Panc1 (cell line): ENCODE data around the gene GGA2. TPM values are rescaled to one million over a fixed set of nuclear protein-coding genes. Genes with fewer than 3 reads are reported as not detected.

ENCODE experiments used
- ATAC-seq: fragments of 200-7000 bp; cut with Tn5 transposase; 2 replicates; pipeline ENCODE4 v1.9.1; 2020; ENCODE audit warnings: mild to moderate bottlenecking, moderate library complexity
- BruUV-seq: library from RNA; stranded (reverse); fragments of 400-500 nt; replicated peaks from 2 replicates; lab custom pipeline; 2021; lab: Mats Ljungman, UMichigan
- CTCF ChIA-PET: fragments of 300-600 bp; sonication (Branson Sonifier 250); formaldehyde crosslinking; loops from one replicate; lab custom pipeline; 2022; ENCODE audit warnings: antibody characterized with exemption; lab: Charles Lee
- POLR2A ChIA-PET: fragments of 300-600 bp; sonication (Branson Sonifier 250); formaldehyde crosslinking; loops from one replicate; lab custom pipeline; 2022; ENCODE audit warnings: antibody characterized with exemption; lab: Charles Lee
- DNase-seq: peaks from one replicate; pipeline ENCODE4 v3.0.0-alpha.2; 2010; ENCODE audit warnings: low read depth, low spot score
- H3K27ac ChIP-seq: 2 replicates; pipeline ENCODE4 v1.5.1; 2011; ENCODE audit warnings: mild to moderate bottlenecking, low read length, inconsistent platforms
- H3K27me3 ChIP-seq: fragments of 200-500 bp; sonication (Bioruptor generic); 2 replicates; pipeline ENCODE4 v1.6.0; 2014; ENCODE audit warnings: low read length, inconsistent platforms; ENCODE audit not compliant: control insufficient read depth, insufficient read depth
- H3K36me3 ChIP-seq: fragments of 200-500 bp; sonication (Bioruptor generic); 2 replicates; pipeline ENCODE4 v1.5.1; 2014; ENCODE audit warnings: inconsistent platforms, mild to moderate bottlenecking, low read length, moderate library complexity; ENCODE audit not compliant: control insufficient read depth, insufficient read depth
- H3K4me1 ChIP-seq: 2 replicates; pipeline ENCODE4 v1.5.1; 2011; ENCODE audit warnings: inconsistent platforms, mild to moderate bottlenecking, low read length, moderate library complexity; ENCODE audit not compliant: control insufficient read depth, insufficient read depth
- H3K4me3 ChIP-seq, 2 experiments: 2 replicates each; pipeline ENCODE4 v1.5.1; 2011 to 2012; ENCODE audit warnings: low read depth in 2 of 2, low read length in 2 of 2, mild to moderate bottlenecking in 2 of 2, inconsistent platforms in 1 of 2, moderate library complexity in 1 of 2
- H3K9me3 ChIP-seq: fragments of 200-500 bp; sonication (Bioruptor generic); 2 replicates; pipeline ENCODE4 v1.5.1; 2014; ENCODE audit warnings: low read depth, mild to moderate bottlenecking, inconsistent platforms, low read length, moderate library complexity; ENCODE audit not compliant: control insufficient read depth, insufficient read depth
- POLR2AphosphoS5 ChIP-seq: IDR thresholded peaks from 2 replicates; pipeline ENCODE4 v1.6.1; 2012; ENCODE audit warnings: mild to moderate bottlenecking, low read depth, low read length, moderate library complexity
- SIN3A ChIP-seq: IDR thresholded peaks from 2 replicates; pipeline ENCODE4 v1.6.1; 2012; ENCODE audit warnings: low read depth, mild to moderate bottlenecking, low read length, moderate library complexity, borderline replicate concordance; ENCODE audit not compliant: insufficient read depth
- TCF7L2 ChIP-seq: IDR thresholded peaks from 2 replicates; pipeline ENCODE4 v1.6.1; 2011; ENCODE audit warnings: mild to moderate bottlenecking, low read depth, low read length, inconsistent platforms
- in situ Hi-C: cut with HindIII; loops from 2 replicates; pipeline ENCODE4 v1.10.0; 2016; ENCODE audit warnings: low sequenced_read_pairs, low pct_unique_long_range_greater_than_20kb
- intact Hi-C: fragments of 100-400 bp; cut with micrococcal nuclease; formaldehyde crosslinking; loops from one replicate; pipeline ENCODE4 v1.10.0; 2022; ENCODE audit not compliant: unreplicated experiment
- total RNA-seq: library from RNA; stranded (reverse); gene quantifications from one replicate; pipeline ENCODE4 v1.2.1, GENCODE V29; 2021; ENCODE audit not compliant: unreplicated experiment
- TF ChIP-seq, protein P1 (sequence below), 2 experiments: IDR thresholded peaks; 2 replicates each; pipeline ENCODE4 v1.6.1; 2011 to 2012; ENCODE audit warnings: low read depth in 2 of 2, control low read depth in 1 of 2, low read length in 1 of 2, mild to moderate bottlenecking in 1 of 2, moderate library complexity in 1 of 2; ENCODE audit not compliant: insufficient read depth in 1 of 2
- TF ChIP-seq, protein P2 (sequence below): fragments of 450-650 bp; IDR thresholded peaks from 2 replicates; pipeline ENCODE4 v1.5.1; 2017; ENCODE audit warnings: mild to moderate bottlenecking

Gene GGA2
- total RNA-seq, 1 experiment from 2014 or later, result 100 TPM

DNA sequence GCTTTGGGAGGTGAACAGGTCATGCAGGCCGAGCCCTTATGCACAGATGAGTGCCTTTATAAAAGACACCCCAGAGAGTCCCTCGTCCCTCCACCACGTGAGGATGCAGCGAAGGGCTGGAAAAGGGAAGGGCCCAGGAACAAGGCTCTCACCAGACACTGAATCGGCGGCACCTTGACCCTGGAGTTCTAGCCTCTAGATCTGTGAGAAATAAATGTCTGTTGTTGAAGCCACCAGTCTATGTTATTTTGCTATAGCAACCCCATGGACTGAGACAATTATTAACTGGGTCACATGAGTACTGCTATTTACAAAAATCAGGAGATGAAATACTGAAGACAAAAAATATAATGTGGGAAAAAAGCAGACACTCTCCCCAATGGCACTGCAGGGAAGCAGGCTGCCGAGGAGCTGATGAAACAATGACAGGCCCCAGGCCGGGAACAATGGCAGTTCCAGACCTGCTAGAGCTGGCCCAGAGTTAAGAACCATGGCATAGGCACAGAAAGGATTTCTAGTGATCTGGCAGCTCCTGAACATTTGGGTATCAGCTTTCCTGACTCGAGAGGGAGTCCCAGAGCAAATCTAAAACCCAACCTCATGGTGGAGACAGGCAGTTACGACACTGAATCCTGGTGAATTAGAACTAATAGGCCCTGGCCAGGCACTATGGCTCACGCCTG lies 17.8 kb upstream of the GGA2 start:
- ChIA-PET CTCF (no interaction called here), POLR2A (no interaction called here)
- DNase-seq (no peak), ATAC-seq (no peak)
- no peaks in the 10 kb centered on the region for H3K27me3 ChIP-seq
- peaks cover 14% of the 10 kb centered on the region for H3K36me3 ChIP-seq
- H3K27ac ChIP-seq, result no peak overlapping the region
- TF ChIP-seq TCF7L2 (no peak), SIN3A (no peak), POLR2AphosphoS5 (no peak)
- TF ChIP-seq, protein P1, sequence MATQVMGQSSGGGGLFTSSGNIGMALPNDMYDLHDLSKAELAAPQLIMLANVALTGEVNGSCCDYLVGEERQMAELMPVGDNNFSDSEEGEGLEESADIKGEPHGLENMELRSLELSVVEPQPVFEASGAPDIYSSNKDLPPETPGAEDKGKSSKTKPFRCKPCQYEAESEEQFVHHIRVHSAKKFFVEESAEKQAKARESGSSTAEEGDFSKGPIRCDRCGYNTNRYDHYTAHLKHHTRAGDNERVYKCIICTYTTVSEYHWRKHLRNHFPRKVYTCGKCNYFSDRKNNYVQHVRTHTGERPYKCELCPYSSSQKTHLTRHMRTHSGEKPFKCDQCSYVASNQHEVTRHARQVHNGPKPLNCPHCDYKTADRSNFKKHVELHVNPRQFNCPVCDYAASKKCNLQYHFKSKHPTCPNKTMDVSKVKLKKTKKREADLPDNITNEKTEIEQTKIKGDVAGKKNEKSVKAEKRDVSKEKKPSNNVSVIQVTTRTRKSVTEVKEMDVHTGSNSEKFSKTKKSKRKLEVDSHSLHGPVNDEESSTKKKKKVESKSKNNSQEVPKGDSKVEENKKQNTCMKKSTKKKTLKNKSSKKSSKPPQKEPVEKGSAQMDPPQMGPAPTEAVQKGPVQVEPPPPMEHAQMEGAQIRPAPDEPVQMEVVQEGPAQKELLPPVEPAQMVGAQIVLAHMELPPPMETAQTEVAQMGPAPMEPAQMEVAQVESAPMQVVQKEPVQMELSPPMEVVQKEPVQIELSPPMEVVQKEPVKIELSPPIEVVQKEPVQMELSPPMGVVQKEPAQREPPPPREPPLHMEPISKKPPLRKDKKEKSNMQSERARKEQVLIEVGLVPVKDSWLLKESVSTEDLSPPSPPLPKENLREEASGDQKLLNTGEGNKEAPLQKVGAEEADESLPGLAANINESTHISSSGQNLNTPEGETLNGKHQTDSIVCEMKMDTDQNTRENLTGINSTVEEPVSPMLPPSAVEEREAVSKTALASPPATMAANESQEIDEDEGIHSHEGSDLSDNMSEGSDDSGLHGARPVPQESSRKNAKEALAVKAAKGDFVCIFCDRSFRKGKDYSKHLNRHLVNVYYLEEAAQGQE (IDR thresholded peaks at IDR 0.05; ENCODE audit: insufficient read depth in 1 of 2, low read depth in 2 of 2, low read length in 1 of 2), result no peak
- TF ChIP-seq, protein P2, sequence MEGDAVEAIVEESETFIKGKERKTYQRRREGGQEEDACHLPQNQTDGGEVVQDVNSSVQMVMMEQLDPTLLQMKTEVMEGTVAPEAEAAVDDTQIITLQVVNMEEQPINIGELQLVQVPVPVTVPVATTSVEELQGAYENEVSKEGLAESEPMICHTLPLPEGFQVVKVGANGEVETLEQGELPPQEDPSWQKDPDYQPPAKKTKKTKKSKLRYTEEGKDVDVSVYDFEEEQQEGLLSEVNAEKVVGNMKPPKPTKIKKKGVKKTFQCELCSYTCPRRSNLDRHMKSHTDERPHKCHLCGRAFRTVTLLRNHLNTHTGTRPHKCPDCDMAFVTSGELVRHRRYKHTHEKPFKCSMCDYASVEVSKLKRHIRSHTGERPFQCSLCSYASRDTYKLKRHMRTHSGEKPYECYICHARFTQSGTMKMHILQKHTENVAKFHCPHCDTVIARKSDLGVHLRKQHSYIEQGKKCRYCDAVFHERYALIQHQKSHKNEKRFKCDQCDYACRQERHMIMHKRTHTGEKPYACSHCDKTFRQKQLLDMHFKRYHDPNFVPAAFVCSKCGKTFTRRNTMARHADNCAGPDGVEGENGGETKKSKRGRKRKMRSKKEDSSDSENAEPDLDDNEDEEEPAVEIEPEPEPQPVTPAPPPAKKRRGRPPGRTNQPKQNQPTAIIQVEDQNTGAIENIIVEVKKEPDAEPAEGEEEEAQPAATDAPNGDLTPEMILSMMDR, result no peak
- no peaks in the 10 kb centered on the region for H3K4me1 ChIP-seq
- no TSS peak for BruUV-seq
- in situ Hi-C loops (no loop called here), intact Hi-C loops (no loop called here)
- H3K4me3 ChIP-seq, result no peak overlapping the region
- H3K9me3 ChIP-seq, result no peaks in the 10 kb centered on the region

DNA sequence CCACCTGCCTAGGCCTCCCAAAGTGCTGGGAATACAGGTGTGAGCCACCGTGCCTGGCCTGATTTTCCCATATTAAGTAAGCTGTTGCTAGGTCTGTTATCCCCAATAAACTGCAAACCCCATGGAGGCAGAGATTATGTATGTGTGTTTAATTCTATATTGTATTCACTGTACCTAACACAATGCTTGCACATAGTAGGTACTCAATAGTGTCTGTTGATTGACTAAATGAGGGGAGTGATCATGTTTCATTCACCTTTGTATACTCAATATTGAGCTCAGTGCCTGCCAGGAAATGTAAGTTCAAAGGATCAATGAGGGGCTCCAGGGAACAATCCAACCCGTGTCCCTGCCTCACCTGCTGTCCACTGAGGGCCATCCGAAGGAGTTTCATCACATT lies 14.6 kb upstream of the GGA2 start:
- no peaks in the 10 kb centered on the region for H3K9me3 ChIP-seq
- ChIA-PET POLR2A (no interaction called here), CTCF (no interaction called here)
- no peak overlapping the region for H3K27ac ChIP-seq
- DNase-seq, result no peak
- TF ChIP-seq, protein P2, result no peak
- TF ChIP-seq TCF7L2, result no peak
- TF ChIP-seq SIN3A, result no peak
- TF ChIP-seq POLR2AphosphoS5, result no peak
- TF ChIP-seq, protein P1 (IDR thresholded peaks at IDR 0.05; ENCODE audit: insufficient read depth in 1 of 2, low read depth in 2 of 2, low read length in 1 of 2), result no peak
- ATAC-seq, result no peak
- in situ Hi-C loops, result no loop called here
- intact Hi-C loops, result no loop called here
- no TSS peak for BruUV-seq
- peaks cover 15% of the 10 kb centered on the region for H3K36me3 ChIP-seq
- no peaks in the 10 kb centered on the region for H3K27me3 ChIP-seq
- H3K4me3 ChIP-seq, result no peak overlapping the region
- no peaks in the 10 kb centered on the region for H3K4me1 ChIP-seq
